GM19438 (cell line): ENCODE results near the gene GEMIN5.
"Not testable (repeated sequence)": the region's sequence is repeated elsewhere in the genome, so short reads cannot be mapped to it uniquely, and the experiment has no call there.

Source experiments
- ATAC-seq: cut with Tn5 transposase; IDR thresholded peaks from one replicate; pipeline ENCODE4 v1.9.1; 2021; ENCODE audit warnings: low read depth; ENCODE audit not compliant: unreplicated experiment

GEMIN5 gene, protein sequence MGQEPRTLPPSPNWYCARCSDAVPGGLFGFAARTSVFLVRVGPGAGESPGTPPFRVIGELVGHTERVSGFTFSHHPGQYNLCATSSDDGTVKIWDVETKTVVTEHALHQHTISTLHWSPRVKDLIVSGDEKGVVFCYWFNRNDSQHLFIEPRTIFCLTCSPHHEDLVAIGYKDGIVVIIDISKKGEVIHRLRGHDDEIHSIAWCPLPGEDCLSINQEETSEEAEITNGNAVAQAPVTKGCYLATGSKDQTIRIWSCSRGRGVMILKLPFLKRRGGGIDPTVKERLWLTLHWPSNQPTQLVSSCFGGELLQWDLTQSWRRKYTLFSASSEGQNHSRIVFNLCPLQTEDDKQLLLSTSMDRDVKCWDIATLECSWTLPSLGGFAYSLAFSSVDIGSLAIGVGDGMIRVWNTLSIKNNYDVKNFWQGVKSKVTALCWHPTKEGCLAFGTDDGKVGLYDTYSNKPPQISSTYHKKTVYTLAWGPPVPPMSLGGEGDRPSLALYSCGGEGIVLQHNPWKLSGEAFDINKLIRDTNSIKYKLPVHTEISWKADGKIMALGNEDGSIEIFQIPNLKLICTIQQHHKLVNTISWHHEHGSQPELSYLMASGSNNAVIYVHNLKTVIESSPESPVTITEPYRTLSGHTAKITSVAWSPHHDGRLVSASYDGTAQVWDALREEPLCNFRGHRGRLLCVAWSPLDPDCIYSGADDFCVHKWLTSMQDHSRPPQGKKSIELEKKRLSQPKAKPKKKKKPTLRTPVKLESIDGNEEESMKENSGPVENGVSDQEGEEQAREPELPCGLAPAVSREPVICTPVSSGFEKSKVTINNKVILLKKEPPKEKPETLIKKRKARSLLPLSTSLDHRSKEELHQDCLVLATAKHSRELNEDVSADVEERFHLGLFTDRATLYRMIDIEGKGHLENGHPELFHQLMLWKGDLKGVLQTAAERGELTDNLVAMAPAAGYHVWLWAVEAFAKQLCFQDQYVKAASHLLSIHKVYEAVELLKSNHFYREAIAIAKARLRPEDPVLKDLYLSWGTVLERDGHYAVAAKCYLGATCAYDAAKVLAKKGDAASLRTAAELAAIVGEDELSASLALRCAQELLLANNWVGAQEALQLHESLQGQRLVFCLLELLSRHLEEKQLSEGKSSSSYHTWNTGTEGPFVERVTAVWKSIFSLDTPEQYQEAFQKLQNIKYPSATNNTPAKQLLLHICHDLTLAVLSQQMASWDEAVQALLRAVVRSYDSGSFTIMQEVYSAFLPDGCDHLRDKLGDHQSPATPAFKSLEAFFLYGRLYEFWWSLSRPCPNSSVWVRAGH (N-terminal part only)

DNA sequence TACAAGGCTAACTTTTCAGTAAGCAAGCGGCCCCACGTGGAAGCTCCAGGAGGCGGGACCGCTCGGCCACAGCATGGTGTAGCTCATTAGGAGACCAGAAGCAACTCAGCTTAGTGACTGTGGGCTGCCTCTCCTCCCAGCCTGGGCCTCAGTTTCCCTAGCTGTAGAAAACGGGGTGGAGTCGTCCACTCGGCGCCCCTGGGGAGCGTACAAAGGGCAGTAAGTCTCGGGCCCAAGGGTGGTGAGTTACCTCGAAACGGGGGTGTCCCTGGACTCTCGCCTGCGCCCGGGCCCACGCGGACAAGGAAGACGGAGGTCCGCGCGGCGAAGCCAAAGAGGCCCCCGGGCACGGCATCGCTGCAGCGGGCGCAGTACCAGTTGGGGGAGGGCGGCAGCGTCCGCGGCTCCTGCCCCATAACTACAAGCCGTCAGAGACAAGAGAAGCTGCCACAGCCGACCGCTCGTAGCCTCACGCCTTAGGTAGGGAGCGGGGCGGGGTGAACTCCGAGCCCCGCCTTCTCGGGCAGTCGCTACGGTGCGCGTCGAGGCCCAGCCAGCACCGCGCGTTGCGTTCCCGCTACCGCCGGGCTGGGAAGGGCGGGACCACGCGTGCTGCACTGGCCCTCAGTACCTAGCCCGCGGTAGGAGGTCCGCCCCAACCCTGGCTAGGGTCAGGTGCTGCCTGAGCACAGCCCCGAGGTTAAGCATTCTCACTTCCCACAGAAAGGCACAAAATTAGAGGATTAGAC is at the start of gene GEMIN5:
Gene GEMIN5 (minus strand): TSS at position 494 of the 749 bp plus-strand sequence. CDS start 78 bp downstream, at position 416.
- ATAC-seq, result peak; percentile 81

DNA sequence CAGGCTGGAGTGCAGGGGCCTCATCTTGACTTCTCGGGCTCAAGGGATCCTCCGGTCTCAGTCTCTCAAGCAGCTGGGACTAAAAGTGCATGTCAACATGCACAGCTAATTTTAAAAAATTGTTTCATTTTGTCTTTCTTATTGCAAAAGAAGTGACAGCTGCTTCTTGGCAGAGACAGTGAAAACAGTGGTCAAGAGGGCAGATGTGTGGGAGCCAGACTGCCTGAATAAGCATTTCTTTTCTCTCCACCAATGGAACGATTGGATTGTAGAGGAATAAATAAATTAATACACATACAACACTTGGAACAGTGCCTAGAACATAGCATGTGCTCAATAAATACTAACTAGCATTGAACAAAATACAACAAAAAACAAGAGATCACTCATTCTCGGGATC is 48.1 kb upstream of the GEMIN5 start:
- no peak for ATAC-seq

DNA sequence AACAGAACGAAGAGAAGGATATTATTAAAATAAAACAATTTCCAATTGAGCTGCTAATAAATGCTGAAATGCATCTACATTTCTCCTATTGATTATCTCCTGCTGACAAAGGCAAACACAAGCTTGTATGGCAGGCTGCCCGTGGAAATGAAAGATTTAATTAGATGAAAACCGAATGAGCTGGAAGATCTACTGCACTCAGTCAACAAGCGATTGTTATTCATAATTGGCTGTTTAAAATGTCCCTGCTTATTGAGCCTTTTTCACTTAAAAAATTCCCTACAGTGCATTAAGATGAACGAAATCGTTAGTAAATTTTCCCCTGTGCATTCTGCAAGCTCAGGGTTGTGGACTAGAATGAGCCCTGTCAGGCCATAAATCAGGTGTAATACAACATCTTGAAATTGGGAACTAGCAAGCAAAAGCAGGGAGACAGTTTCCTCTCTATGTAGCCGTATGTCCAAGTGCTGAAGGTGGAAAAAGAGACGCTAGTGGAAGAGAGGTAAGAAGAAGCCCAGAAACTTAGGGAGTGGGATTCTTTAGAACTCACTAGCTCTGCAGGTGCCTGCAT is 47.0 kb upstream of the GEMIN5 start:
- ATAC-seq, result no peak

DNA sequence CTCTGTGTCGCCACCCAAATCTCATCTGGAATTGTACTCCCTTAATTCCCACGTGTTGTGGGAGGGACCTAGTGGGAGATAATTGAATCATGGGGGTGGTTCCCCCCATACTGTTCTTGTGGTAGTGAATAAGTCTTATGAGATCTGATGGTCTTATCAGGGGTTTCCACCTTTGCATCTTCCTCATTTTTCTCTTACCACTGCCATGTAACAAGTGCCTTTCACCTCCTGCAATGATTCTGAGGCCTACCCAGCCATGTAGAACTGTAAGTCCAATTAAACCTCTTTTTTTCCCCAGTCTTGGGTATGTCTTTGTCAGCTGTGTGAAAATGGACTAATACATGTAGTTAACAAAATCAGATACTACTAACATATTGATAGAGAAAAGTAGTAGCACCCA is 40.3 kb upstream of the GEMIN5 start:
- not testable (repeated sequence) for ATAC-seq

DNA sequence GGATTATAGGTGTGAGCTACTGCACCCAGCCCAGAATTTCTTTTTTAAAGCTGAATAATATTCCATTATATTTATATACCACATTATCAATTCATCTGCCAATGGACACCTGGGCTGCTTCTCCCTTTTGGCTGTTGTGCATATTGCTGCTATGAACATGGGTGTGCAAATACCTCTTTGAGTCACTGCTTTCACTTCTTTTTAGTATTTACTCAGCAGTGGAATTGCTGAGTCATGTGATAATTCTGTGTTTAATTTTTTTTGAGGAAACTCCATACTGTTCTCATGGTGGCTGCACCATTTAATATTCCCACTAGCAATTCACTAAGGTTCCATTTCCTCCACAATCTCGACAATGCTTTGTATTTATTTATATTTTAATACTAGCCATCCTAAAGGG is 39.4 kb upstream of the GEMIN5 start:
- ATAC-seq, result no peak

DNA sequence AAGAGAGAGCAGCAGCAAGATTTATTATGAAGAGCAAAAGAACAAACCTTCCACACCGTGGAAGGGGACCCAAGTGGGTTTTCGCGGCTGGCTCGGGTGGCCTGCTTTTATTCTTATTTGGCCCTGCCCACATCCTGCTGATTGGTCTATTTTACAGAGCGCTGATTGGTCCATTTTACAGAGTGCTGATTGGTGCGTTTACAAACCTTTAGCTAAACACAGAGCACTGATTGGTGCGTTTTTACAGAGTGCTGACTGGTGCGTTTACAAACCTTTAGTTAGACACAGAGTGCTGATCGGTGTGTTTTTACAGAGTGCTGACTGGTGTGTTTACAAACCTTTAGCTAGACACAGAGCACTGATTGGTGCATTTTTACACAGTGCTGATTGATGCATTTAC is 38.1 kb upstream of the GEMIN5 start:
- ATAC-seq, result not testable (repeated sequence)

DNA sequence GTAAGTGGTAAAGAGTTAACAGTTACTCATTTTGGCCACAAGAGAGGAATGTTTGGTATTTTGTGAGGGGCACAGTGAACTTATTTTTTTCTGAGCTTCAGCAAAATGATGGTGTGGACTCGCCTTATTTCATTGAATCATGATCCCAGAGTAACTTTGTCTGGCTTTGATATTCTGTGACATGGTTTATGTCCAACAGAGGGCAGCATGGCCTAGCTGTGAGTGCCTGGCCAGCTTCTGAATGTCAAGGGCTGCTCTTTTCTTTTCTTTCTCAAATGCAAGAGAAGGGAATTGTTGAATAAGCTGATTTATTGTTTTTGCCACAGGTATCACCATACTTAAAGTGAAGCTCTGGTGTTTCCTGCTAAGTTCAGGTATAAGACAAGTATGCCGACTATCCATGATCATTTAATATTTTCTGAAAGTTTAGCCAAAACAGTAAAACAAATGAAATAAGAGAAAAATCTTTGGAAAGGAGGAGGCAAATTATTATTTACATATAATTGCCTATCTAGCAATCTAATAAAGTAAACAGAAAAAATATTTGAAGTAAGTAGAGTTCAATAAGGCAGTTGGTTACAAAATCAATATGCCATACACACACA is 34.6 kb upstream of the GEMIN5 start:
- no peak for ATAC-seq

DNA sequence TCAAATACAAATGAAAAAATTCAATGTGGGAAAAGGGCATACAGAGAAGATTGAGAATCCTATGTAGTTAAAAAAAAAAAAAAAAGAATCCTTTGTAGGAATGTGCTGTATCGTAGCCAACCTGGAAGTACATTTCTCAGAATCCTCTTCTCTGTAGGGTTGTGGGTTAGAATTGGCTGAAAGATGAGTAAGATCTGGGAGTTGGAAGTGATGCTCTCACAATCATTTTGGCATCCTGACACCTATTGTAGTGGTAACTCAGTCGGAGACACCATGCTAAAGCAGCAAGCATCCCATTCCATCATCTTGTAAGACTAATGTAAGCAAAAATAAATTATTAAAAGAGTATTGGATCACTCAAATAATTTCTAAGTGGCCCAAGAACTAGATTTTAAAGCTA is 33.5 kb upstream of the GEMIN5 start:
- no peak for ATAC-seq

DNA sequence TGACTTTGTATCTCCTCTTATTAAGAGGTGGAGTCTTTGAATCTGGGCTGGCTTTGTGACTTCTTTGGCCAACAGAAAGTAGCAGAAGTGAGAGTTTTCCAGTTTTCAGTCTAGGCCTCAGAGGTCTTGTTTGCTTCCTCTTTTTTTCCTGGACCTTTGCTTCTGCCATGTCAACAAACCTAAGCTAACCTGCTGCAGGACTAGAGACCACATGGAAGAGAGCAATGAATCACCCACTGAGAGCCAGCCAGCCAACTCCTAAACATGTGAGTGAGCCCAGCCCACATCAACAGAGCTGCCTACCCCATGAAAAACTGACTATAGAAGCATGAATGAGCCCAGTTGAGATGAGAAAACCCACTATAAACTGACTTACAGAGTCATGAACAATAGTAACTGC is 32.7 kb upstream of the GEMIN5 start:
- ATAC-seq, result no peak

DNA sequence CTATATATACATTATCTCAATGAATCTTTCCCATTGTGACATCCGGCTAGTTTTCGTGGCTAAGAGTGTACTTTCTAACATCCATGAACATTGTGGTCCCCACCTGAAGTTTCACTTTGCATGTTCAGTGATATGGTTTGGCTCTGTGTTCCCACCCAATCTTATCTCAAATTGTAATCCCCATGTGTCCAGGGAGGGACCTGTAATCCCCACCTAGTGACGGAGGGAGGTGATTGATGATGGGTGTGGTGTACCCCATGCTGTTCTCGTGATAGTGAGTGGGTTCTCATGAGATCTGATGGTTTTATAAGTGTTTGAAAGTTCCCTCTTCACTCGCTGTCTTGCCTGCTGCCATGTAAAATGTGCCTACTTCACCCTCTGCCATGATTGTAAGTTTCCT is 30.9 kb upstream of the GEMIN5 start:
- no peak for ATAC-seq

DNA sequence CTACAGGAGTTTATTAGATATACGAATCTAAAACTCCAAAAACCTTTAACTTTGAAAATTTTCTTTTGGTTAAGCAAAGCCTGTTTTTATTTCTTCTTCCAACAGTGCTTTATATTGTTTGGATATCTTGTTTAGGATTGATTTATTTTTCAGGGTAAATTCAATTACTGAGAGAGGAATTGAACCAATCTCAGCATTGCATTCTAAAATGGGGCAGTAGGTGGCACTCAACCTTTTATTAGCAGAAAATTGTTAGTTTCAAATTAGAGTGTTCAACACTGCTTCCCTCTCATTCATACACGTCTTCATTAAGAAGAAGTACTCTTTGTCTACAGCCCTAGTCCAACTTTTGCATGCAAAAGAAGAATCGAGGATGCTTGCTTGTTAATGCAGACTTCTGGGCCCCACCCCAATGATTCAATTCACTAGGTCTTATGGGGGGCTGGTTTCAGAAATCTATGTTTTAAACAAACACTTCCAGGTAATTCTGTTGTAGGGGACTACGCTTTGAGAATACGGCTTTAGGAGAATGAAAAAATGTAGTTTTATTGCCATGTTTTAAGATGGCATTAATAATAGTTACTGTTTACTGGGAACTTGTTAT is 29.5 kb upstream of the GEMIN5 start:
- no peak for ATAC-seq

DNA sequence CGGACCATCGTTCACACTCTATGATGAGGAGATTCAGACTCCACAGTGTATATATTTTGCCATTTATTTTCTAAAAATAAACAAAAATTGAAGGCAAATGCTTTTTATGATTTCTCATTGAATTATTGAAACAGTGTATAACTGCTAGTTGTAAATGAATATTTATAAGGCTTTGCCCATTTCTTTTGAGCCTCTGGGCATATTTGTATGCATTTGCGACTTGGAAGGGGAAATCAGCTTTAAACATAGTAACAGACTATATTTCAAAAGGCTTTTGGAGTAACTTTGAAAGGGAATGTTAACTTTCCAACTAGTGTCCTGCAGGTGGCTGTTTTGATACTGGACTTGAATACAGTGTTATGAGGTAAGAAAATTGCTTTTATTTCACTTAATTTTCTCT is 28.9 kb upstream of the GEMIN5 start:
- ATAC-seq, result no peak

DNA sequence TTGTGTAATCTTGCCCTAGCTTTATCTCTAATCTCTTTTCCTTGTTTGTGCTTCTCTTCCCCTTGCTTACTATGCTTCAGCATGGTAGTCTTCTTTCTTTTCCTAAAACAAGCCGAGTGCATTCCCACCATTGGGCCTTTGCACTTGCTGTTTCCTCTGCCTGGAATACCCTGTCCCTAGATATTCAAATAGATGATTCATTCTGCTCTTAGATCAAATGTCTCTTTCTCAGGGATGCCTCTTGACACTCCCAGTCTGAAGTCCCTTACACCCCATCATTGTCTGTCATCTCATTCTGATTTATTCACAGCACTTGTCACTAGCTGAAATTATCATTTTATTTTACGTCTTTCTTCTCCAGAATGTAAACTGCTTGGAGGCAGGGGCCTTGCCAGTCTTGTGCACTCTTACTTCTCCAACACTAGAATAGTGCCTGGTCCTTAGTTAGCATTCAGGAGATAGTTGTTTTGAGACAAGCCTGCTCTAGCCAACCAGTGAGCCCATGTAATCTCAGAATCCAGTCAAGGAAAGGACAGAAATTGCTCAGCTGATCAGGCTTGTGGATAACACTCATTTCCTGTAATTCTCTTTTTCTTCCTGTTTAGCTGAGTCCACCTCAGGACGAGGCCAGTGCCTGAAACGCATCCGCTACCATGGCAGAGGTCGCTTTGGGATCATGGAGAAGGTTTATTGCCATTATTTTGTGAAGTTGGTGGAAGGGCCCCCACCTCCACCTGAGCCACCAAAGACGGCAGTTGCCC is 28.2 kb upstream of the GEMIN5 start:
- ATAC-seq, result no peak

DNA sequence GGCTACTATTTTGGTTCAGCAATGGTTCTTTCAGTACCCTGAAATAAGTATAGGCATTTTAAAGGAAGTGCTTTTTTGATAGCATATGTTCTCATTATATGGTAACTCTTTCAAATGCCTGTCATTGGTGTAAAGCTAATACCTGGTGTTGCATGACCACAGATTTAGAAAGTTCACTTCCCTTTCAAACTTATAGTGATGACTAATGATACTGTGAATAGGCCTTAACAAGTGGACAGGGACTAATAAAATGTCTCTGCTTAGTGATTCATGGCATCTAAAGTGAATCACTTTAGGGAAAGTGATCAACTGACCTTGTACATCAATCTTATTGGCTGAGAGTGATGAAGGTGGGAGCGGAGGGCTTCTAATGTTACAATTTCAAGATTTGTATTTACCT is 24.5 kb upstream of the GEMIN5 start:
- ATAC-seq, result peak; percentile 91

DNA sequence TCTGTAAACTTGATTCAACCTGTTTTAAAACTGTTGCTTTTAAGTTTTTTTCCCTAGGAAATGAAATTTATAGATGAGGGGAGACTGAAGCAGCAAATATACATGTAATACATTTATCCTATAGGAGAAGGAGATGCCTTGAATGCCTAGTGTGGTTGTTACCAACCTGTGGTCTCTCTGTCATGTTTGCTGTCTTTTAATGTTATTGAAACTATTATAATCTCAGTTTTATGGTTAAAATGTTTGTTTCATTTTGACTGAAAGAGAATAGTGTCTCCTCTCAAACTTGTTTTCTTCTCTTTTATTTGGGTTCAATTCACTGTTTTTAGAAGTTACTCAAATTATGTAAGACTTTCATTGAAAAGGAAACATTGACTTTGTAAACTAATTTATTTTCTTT is 18.7 kb upstream of the GEMIN5 start:
- no peak for ATAC-seq

DNA sequence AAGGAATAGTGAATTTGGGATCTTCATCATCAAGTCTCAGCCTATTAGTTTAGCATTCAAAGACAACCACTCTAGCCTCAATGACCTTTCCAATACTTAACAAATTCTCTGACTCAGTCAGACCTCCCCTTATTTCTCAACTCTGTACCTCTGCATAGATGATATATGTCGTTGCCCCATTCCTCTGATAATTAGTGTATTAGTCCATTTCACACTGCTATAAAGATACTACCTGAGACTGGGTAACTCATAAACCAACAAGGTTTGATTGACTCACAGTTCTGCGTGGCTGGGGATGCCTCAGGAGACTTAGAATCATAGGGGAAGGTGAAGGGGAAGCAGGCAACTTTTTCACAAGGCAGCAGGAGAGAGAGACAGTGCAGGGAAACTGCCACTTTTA is 11.8 kb upstream of the GEMIN5 start:
- ATAC-seq, result no peak

DNA sequence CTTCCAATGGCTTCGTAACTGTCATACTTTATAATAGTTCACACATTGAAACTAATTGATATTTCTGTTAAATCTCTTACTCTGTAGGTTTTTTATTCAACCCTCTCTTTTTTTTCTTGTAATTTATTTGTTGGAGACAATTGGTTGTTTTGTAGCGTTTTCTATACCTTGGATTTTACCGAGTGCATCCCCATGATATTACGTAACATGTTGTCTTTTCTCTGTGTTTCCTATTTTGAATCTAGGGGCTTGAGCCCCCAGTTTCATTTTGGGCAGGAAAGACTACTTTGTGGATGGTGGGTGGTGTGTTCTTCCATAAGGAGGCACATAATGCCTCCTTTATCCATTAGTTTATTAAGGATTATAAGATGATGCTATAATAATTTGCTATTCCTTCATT is 10.3 kb upstream of the GEMIN5 start:
- ATAC-seq, result no peak

DNA sequence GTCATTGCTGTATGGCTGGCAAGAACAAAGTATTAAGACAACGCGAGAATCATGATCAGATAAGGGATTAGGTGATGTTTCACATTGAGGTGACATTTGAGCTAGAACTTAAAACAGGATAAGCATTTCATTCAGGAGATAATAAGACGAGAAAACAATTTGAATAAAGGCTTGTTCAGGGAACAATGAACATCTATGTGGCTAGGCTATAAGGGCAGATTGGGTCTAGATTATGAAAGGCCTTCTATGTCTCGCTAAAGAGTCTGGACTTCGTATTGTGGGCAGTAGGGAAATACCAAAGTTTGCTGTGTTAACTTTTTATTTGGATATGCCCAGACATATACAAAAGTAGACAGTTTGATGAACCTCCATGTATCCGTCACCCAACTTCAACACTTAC is 9.8 kb upstream of the GEMIN5 start:
- no peak for ATAC-seq
